Activated CD8-positive, alpha-beta memory T cell treated with anti-CD3 and anti-CD28 coated beads for 1 hour (primary cell): ENCODE measurements around the gene OSCP1.
A peak's percentile ranks its signal among the peaks of the same experiment; 100 is the strongest.

Experiments used
- DNase-seq, 2 donors: peaks; one replicate each; pipeline ENCODE4 v3.0.0-alpha.2; 2020; ENCODE audit warnings: low read depth in 1 of 2; ENCODE audit errors: extremely low read depth in 1 of 2

Gene OSCP1

DNA sequence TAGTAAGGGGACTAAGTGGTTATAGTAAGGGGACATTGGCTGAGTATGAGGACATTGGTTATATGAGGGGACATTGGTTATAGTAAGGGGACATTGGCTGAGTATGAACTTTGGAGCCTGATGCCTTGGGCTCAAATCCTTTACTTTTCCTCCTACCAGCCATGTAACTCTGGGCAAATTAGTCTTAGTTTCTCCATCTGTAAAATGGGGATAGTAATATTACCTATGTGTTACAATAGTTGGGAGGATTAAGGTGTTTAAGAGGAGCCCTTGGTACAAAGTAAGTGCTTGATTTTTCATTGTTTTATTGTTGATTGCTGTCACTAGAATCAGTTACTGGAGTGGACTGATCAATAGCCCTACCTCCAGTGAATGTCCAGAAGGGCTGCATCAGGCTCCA lies 2.8 kb downstream of the OSCP1 start:
- no peak for DNase-seq

DNA sequence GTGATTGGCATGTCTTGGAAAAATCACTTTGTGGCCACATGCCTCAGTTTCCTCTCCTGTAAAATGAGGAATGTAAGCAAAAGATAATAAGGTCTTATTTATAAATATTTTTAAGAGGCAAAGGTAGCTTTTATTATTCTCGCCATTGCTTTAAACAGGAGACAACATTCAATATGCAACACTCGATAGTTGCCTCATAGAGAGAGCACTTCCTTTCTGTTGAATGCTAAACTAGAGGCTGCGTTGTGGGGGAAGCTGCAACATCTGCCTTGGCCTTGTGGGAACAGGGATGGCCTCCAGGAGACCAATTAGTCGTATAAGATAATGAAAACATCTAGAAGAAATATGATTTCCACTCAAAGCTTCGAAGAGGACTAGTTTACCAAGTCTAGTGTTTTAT lies 3.5 kb downstream of the OSCP1 start:
- no peak for DNase-seq

DNA sequence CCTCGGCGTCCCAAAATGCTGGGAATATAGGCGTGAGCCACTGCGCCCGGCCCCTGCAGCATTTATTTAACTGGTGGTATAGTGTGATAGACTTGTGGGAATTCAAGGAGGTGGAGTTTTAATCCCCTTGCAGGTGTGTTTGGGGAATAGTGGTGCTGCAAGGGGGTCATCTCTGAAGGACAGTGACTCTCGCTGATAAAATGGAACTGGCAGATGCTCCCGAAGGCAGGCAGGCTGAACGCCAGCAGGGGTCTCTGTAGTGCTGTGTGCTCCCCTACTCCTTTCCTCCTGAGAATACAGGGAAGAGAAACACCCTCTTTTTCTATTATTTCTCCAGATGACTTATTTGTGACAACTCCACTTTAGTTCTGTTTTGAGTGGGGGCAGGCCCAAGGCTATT lies 4.0 kb downstream of the OSCP1 start:
- DNase-seq = no peak

DNA sequence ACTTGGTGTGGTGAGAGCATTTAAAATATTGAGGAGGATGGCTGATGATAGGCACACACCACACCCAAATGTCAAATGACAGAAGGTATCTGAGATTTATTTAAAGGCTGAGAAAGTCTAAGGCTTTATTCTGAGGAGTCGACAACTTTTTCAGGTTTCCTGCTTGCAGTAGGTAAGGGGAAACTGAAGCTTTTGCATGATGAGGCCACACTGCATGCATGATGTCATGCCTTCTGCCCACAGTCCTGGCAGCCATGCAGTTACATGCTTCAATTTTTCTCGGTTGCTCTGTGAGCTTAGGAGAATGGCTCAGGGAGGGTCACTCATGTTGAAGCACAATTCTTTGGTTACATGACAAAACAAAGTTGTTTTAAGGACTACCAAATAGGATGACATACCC lies 7.0 kb downstream of the OSCP1 start:
- no peak for DNase-seq

DNA sequence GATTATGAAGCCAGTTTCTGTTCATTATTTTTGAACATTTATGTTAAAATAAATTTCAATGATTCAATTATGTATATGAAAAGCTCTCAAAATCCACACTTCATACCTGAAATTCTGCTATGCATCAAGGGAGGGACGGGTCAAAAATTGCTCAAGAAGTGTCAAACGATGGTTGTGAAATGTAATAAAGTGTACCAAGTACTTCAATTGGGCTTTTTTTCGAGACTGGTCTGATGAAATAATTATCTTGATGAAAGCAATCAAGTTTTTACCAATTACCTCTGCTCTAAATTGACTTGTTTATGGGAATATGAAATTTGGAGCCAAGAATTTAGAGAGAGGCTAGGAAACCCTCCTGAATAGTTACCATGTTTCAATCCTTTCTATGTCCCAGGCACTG lies 7.9 kb downstream of the OSCP1 start:
- DNase-seq = no peak

DNA sequence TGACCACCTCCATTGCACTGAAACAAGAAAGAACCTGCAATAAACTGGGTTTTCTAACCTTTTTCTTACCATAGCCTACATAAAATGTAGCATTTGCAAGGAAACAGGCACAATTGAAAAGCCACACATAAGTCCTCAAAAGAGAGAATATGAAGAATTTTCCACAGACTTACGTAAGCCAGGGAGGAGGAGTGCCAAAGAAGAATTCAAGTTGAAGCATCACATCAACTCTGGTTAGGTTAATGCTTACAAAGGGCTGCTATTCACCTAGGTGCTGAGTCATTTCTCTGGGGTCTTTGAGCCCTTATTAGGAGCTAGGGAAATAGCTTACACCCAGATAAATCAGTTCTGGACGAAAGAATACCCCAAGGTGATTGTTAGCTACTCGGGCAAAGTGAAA lies 9.6 kb downstream of the OSCP1 start:
- no peak for DNase-seq

DNA sequence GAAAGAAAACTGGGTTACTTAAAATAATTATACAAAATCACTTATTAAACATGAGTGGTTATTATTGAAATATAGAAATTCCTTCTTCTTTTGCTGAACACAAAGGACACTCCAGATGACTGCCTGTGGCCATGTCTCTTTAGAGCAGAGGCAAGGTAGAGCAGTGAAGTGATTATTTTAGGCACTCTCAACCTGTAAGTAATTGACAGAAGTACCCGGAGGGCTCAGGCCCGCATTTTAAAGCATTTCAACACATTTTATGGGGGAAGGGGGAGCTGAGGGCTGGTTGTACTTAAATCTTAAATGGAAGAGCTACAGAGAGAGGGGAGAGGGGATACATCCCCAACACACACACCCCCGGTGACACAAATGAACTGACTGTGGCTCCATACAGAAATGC lies 10.2 kb downstream of the OSCP1 start:
- no peak for DNase-seq

DNA sequence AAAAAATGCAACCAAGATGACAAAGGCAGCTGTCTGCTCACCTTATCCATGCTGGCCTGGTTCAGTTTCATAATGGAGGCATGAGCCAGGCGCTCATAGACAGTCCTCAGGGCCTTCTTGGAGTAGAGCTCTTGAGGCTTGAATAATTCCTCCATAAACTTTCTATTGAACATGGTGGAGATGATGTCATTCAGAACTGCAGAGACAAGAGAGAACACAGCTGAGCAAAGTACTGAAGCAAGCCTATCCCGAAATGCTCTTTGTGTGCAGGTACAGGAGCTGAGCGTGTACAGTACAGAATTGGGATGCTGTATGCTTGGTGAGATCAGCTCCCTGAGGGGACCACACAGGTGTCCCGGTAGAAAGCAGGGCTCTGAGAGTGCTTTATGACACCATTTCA lies 11.5 kb downstream of the OSCP1 start:
- DNase-seq = no peak

DNA sequence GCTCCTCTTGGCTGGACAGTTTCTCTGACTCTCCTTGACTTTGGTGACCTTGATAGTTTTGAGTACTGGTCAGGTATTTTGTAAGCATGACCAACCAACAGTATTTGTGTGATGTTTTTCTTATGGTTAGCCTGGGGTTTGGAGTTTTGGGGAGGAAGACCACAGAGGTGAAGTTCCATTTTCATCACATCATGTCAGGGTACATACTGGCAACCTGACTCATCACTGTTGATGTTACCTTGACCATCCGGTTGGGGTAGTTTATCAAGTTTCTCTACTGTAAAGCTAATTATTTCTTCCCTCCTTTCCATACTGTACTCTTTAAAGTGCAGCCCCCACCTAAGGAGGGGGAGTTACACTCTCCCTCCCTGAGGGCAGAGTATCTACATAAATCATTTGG lies 13.4 kb downstream of the OSCP1 start:
- no peak for DNase-seq

DNA sequence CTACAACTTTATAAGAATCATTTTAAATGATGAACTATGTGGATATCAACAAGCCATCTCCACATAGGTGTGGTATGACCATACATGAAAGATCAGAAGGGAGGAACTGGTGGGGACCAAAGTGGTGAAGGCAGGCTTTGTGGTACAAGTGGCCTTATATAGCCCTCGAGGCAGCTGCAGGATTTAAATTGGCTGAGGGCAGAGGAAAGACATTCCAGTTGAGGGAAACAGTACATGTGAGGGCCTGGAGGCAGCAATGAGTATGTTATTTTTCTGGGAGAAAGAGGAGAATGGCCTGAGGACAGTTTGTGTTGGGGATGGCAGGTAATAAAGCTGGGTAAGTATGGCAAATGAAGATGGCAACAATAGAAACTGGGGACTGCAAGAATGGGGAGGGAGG lies 17.1 kb downstream of the OSCP1 start:
- DNase-seq = no peak

DNA sequence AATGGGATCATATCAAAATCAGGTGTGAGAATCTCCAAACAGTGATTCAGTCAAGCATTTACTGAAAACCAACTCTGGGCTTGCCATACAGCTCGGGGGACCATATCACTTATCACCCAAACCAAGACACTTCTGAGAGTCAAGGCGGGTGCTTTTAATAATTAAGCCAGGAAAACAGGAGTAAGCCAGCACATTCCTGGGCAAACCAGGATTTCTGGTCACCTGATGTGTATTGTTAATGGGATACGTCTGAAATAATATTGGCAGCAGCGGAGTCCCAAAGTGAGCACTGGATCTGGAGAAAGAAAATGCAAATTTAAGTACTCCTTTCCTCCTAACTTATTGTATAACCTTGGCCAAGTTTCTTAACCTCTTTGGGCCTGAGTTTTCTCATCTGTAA lies 17.6 kb downstream of the OSCP1 start:
- DNase-seq = no peak

DNA sequence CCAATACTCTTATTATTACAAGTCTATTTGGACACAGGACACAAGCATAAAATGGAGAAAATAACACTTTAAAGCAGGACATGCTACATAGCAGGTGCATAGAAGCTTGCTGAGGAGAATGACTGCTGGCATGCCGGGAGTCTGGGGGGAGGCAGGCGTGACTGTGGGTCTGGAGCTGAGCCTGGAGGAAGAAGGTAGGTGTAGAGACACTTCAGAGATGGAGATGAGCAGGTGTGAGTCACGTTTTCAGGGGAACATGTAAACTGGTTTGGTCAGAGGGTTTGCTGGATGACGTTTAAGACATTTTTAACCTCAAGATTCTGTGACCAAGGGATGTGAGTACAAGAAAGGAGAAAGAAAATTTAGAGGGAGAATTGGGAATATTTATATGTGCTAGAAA lies 24.5 kb downstream of the OSCP1 start:
- no peak for DNase-seq

DNA sequence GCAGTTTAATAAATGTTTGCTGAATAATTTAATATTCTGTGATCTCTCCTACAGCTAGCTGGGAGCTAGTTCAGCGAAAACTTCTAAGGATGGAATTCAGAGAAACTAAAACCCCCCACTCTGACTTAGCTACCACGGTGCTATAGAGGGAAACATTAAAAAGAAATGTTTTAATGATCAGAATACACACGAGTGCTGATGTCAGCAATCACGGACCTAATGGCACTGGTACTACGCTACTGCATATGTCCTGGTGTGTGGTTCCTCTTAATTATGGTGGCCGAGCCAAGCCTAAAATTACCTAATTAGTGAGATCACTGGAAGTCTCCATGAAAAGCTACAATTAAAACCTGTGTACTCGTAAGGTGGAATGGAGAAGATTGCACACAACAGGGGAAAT lies 28.6 kb downstream of the OSCP1 start:
- DNase-seq = no peak

DNA sequence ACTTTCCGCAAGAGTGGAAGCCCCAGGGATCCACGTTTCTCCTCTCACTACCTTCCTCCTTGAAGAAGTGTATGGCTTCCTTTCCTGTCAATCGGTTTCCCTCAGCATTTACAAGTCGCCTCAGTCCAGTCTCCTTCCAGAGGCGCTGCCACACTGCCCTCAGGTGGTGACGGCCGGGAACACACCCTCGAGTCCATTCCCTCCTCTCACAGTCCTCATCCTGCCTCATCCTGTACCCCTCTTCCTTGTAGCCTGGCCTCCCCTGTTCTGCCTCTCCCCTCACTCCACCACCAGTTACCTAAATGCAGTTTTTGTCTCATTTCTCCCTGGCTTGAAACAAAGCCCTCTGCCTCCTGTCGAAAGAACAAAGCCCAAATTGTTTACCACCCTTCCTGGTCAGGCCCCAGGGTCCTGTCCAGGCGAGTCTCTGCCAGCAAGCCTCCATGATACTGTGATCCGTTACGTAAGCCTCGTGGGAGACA lies 29.4 kb downstream of the OSCP1 start:
- peak; percentile 74 to 85 for DNase-seq

DNA sequence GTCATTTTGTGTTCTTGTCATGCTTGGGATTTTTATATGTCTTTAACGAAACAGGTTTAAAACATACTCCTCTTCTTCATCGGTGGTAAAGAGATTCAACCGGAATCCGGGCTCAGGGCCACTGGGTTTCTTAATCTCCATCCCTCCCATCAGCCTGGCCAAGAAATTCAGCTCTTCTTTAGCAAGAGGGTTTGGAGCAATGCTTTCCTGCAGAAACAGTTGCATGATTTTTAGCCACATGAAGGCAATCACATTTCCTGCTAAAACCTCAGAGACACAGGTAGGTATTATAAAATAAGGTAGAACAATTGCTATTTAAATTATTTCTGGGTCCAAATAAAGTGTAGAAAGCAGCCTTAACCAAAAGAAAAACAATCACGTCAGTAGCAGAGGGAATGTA lies 29.8 kb downstream of the OSCP1 start:
- DNase-seq = no peak

DNA sequence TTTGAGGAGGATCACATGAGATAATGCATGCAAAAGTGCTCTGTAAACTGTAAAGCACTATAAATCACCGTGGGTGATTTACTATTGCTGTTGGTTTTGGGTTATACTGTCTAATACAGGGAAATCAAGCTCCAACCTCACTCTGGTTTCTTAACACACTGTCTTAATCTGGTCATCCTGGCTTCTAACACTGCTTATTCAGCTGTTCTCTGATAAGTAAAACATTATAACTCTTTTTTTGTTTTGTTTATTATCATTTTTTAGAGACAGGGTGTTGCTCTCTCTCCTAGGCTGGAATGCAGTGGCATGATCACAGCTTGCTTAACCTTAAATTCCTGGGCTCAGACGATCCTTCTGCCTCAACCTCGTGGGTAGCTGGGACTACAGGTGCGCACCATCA lies 30.7 kb downstream of the OSCP1 start:
- no peak for DNase-seq

DNA sequence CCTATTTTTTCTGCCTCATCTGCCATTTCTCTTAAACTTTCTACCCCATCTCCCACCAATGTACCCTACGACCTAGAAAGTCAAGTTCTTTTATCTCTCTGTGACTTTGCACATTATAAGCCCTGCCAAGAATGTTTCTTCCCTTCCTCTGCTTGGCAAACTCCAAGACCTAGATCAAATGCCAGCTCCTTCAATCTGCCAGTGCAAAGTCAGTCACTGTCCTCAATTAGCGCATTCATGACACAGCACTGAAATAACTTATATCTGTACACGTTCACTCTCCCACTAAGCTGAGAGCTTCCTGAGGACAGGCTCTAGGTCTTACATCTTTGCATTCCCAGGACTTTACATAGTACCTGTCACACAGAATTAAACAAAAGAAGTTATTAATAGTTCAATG lies 31.1 kb downstream of the OSCP1 start:
- DNase-seq = no peak

DNA sequence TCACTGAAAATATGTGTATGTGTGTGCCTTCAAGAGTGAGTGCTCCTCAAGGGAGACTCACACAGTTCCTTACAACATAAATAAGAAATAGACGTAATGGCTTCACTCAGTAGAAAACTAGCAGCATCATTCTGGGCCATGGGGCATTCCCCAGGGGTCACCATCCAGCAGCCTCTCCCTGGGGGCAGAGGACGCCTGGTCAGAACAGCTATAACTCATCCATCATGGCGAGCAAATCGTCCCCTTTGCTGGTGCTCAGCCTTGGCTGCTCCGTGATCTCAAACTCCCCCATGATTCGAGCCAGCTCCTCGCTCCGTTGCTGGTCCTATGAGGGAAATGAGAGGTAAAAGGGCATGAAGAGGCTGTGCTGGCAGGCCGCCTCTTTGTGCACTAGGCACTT lies 32.3 kb downstream of the OSCP1 start:
- DNase-seq = no peak

DNA sequence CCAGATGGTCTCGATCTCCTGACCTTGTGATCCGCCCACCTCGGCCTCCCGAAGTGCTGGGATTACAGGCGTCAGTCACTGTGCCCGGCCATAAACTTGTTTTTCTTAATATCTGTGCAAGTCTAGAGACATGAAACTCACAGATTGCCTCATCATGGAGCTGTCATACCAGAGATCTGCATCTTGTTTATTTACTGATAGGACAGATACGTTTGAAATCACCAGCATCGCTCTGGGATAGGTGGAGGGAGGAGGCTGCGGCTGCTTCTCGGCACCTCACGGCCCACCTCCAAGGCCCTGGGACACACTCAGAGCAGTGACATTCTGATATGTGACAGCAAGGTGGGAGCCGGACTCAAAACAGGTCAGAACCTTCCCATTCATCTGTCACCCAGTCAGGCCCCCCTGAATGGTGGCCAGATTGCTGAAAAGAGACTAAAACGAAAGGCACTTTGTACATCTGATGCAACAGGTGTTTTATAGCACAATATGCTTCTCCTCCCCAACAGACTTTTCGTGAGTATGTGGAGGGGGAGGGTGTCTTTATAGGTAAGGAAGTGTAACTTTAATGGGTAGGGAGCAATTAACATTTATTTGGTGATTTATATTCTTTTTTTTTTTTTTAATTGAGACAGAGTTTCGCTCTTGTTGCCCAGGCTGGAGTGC lies 34.5 kb downstream of the OSCP1 start:
- no peak for DNase-seq

DNA sequence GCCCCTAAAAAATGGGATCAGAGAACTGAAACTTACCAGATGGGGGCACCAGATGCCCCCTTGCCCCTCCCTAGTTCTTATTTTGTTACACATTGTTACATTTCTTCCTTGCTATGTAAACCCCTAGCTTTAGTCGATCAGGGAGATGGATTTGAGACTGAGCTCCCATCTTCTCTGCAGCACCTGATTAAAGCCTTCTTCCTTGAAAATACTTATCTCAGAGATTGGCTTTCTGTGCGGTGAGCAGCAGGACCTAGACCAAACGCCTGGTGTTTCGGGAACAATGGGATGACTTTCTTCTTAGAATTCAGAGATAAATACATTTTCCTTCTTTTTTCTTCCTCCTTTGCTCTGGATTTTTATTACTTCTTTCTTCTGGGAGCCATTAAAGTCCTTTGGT lies 35.9 kb downstream of the OSCP1 start:
- no peak for DNase-seq

DNA sequence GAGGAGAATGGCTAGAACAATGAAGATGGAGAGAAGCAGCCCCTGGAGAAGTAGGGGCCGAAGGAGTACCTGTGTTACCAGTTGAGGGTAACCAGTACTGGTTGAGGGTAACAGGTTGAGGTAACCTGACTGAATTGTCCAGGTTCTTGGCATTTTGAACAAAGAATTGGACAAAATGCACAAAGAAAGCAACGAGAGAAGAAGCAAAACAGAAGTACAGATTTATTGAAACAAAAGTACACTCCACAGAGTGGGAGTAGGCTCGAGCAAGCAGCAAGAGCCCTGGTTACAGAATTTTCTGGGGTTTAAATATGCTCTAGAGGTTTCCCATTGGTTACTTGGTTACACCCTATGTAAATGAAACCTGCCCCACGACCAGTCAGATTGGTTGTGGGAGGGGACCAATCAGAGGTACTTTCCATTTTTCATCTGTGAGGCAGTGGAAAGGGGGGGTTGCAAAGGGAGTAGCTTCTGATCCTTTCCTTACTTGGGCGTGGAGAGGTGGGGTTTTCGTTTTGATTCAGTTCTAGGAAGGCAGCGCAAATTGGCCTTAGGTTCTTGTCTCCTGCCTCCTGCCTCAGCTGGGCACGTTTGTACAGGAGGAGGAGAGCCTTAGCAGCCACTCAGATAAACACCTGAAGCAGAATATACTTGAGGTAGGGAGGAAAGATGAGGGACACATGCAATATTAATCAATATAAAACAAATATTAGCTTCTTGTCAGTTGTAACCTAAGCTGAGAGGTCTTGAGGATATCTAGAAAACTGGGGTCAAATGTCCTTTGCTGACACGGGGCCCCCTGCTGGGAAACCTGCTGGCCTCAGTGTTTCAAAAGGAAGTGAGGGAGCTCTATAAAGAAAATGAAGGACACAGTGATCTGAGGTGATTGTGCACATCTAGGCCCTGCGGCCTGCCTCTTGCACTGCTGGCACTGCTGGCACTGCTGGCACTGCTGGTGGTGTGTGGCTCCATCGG lies 38.3 kb downstream of the OSCP1 start:
- no peak for DNase-seq

DNA sequence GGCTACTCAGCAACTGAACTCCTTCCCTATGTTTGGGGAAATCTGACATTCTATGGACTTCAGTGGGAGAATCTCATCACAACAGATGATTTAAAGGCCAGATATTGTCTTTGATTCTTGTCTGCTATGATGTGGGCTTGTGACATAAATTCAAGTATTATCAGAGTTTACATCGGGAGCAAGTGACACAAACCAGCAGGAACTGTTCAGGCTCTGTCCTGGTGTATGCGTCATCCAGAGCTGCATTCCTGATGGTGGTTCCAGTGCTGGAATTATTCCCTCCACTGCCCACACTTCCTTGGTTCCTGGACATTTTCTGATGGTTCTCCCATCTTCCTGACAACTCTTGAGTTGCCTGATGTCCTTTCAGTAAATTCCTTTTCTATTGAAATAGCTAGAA lies 41.8 kb downstream of the OSCP1 start:
- DNase-seq = no peak
